Thyroid gland (tissue), 4 donors: Measurements from ENCODE around the gene AGTPBP1.
"Not testable (repeated sequence)": the region's sequence is repeated elsewhere in the genome, so short reads cannot be mapped to it uniquely, and the experiment has no call there.

Source experiments
- CTCF ChIP-seq, 6 experiments: fragments of 200-600 bp in 3 of 6; fragments of 450-650 bp in 3 of 6; sonication (generic) in 3 of 6; IDR thresholded peaks; one replicate each; pipeline ENCODE4 v1.5.1; 2016 to 2019; ENCODE audit warnings: antibody characterized with exemption in 6 of 6, mild to moderate bottlenecking in 2 of 6, inconsistent platforms in 1 of 6, moderate library complexity in 1 of 6
- POLR2A ChIP-seq, 2 donors: fragments of 450-650 bp; IDR thresholded peaks; one replicate each; pipeline ENCODE4 v1.6.1; 2017; ENCODE audit warnings: antibody characterized with exemption in 2 of 2, mild to moderate bottlenecking in 2 of 2, moderate library complexity in 1 of 2

GRCh38 chr9:85761802-85762201, 20.0 kb upstream of the AGTPBP1 start:
- TF ChIP-seq CTCF, POLR2A (IDR thresholded peaks at IDR 0.05): not testable (repeated sequence)
